NCI-H1436 treated with DMSO at 0.1 percent for 48 hours (cell line): Measurements from ENCODE around the gene TUBB3.

Experiments used
- DNase-seq: peaks from one replicate; lab custom pipeline; 2025; lab: John Stamatoyannopoulos, UW

The TUBB3 gene

DNA sequence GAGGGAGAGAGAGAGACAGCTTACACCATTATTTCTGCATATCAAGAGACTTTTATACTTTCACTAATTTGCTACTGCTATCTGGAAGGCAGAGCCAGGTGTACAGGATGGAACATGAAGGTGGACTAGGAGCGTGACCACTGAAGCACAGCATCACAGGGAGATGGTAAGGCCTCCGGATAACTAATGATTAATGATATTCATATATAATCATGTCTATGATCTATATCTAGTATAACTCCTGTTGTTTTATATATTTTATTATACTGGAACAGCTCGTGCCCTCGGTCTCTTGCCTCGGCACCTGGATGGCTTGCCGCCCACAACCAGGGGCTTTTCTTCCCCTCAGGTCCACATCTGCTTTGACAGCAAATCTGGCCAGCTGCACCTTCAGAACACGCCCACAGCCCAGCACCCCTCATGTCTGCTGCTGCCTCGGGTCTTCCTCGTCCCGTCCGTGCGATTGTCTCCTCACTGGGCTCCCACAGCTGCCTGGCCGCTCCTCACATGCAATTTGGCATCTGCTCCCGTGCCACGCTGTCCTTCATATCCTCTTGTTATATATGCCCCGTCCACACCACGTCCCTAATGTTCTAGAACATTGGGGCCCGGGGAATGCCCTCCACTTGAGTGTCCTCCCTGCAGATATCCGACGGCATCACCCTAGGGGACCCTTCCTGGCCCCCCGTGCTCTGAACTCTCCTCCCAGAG, 15.2 kb downstream of the TUBB3 start:
- DNase-seq: no peak

DNA sequence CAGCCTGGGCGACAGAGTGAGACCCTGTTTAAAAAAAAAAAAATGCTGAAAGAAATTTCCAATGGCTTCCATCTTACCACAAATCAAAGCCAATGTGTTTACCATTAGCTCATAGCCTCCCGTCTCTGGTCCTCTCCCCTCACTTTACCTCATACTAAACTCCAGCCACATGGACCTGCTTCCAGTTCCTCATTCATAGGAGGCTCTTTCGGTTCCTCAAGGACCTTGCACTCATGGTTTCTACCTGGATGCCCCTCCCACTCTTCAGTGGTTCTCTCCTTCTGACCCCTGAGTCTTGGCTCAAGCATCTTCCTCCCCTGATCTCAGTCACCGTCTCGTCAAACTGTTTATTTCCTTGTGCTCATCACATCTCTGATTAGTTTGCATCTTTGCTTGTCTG, 21.6 kb downstream of the TUBB3 start:
- DNase-seq: no peak

- DNase-seq: no peak
These were observed 22.5 kb downstream of the TUBB3 start for GRCh38 chr16:89945654-89946053.

DNA sequence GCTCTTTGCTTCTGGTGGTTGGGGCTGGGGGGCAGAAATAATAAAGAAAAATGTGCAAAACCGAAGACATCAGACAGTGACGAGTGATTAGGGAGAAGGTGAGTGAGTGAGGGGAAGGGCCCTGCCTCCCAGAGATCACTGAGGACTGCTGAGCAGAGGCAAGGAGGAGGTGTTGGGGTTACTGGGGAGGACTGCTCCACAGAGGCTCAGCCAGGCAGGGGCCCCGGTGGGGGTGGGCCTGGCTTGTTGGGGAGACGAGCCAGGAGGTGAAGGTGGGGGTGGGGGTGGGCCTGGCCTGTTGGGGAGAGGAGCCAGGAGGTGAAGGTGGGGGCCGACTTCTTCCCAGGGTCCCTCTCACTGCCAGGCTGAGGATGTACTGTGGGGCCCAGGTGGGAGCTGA, 23.4 kb downstream of the TUBB3 start:
- DNase-seq: no peak

GRCh38 chr16:89949121-89949742, 26.1 kb downstream of the TUBB3 start:
- DNase-seq: no peak

DNA sequence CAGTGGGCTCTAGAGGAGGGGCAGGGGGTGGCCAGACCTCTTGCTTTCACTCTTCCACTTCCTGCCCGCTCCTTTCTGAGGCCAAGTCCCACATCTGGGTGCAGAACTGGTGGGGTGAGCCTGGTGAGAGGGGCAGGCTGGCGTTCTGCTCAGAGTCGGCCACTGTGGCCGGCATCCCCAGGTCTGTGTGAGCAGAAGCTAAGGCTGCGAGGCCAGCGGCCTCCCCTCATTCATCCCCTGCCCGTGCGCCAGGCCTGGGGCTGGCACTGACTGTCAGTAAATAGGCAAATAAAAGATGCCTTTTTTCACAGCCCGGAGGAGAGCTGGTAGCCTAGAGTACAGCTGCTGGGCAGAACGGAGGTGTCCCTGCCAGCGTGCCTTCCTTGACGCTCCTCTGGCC, 26.6 kb downstream of the TUBB3 start:
- DNase-seq: no peak

GRCh38 chr16:89951509-89951908, 28.4 kb downstream of the TUBB3 start:
- no peak for DNase-seq

DNA sequence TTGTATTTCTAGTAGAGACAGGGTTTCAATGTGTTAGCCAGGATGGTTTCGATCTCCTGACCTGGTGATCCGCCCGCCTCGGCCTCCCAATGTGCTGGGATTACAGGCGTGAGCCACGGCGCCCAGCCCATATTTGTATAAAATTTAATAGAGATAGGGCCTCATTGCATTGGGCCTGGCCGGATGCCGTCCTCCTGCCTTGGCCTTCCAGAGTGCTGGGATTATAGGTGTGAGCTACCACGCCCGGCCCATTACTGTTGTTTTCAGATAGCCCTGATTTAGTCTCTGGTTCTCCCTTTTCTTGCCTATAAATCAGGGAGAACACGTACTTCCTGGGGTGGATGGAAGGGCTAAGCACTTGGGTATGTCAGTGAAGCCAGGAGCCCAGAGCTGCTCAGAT, 28.9 kb downstream of the TUBB3 start:
- no peak for DNase-seq

- DNase-seq: no peak
These were observed 29.4 kb downstream of the TUBB3 start for GRCh38 chr16:89952551-89952950.

DNA sequence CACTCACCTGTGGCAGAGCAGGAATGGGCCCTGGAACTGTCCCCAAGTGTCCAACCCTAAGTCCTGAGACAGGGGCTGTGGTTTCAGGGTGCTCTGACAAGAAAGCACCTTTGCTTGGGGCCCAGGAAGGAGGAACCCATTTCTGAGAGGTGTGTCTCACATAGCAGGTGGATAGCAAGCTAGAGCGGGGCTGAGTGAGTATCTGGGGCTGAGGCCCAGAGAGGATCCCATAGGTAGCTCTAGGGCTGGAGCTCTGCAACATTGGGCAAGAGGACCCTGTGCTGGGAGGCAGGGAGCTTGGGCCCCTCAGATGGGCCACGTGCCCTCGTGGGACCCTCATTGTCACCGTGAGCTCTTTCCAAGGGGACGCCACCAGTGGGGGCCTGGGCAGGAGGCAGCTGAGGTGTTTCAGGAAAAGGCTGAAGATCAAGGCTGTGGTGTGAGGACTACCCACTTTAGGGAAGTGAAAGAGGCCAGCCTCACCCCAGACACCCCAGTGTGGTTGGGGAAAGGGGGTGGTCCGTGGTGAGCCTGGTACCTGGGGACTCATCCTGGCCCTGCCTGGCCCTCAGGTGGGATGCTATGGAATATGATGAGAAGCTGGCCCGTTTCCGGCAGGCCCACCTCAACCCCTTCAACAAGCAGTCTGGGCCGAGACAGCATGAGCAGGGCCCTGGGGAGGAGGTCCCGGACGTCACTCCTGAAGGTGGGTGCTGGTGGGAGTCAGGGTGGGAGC, 30.7 kb downstream of the TUBB3 start:
- no peak for DNase-seq

GRCh38 chr16:89954462-89954861, 31.3 kb downstream of the TUBB3 start:
- DNase-seq: no peak

DNA sequence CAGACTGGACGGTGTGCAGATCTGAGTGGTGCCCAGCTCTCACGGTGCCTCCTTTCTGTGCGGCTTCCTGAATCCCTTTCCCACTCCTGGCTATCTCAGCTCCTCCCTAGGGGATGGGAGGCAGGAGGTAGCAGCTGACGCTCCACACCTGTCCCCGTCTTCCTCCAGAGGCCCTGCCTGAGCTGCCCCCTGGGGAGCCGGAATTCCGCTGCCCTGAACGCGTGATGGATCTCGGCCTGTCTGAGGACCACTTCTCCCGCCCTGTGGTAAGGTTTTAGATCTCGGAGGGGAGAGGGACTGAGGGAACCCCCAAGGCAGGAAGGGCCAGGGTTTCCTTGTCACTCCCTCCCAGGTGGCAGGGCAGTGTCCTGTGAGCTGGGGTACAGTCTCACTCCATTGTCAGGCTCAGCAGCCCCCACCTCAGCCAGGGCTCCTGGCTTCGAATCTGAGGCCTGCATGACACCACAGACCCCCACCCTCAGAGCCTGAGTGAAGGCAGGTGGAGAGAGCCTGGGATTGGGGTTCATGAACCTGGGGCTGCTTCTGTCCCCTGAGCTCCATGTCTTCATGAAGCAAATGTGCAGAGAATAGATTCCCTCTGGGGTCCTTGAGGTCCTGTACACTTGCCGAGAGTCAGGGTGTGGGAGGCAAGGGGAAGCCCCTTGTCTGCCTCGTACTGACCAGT, 32.0 kb downstream of the TUBB3 start:
- no peak for DNase-seq

DNA sequence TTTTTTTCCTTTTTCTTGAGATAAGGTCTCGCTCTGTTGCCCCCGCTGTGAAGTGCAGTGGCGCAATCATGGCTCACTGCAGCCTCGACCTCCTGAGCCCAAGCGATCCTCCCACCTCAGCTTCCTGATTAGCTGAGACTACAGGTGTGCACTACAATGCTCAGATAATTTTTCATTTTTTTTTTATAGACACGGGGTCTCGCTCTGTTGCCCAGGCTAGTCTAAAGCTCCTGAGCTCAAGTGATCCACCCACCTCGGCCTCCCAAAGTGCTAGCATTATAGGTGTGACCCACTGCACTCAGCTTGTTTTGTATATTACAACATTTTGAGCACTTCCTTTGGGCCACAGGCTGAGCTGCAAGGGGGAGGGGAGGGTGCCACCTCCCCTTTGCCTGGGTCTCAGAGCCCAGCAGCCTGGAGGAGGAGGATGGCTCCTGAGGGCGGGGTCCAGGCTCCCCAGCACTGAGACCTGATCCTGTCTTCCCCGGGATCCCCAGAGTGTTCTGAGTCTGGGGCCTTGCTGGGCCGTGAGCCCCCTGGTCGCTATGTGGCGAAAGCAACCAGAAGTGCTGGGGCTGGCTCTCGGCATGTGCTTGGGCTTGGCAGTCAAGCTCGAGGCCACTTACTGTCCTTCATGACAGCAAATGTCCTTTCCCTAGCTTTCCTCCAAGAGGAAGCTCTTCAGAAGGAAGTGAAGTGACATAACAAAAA, 33.5 kb downstream of the TUBB3 start:
- no peak for DNase-seq

- no peak for DNase-seq
These were observed 34.2 kb downstream of the TUBB3 start for GRCh38 chr16:89957216-89957785.

GRCh38 chr16:89958068-89958467, 34.9 kb downstream of the TUBB3 start:
- DNase-seq: no peak

GRCh38 chr16:89958596-89958995, 35.5 kb downstream of the TUBB3 start:
- DNase-seq: no peak

GRCh38 chr16:89960966-89961365, 37.8 kb downstream of the TUBB3 start:
- DNase-seq: no peak

- DNase-seq: no peak
These were observed 38.8 kb downstream of the TUBB3 start for GRCh38 chr16:89961920-89962319.

DNA sequence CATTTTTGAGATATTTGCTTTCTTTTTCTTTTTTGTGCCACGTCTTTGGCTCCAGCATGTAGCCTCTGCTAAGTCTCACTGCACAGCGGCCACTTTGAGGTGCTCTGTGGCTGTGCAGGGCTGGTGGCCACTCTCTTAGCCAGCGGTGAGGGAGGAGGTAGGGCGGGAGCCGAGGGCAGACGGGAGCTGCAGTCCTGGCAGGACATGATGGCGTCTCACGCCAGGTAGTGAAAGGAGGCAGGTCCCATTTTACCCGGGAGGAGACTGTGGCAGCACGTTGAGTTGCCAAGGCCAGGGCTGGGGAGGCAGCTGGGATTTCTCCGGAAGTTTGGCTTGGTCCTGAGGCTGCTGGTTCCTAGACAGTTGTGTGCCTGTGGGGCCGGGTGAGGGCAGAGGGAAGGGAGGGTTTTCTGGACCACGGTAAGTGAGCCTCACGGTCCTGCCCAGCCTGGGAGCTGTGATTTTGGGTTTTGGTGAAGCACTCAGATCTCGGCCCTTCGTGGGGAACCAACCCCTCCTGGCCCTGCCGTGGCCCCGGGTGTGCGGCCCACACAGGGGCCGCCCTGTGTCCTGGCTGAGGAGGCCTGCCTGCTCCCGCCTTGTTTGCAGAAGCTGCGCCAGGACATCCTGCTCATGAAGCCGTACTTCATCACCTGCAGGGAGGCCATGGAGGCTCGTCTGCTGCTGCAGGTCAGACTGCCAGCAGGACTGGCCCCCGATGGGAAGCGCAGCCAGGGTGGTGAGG, 39.8 kb downstream of the TUBB3 start:
- no peak for DNase-seq

GRCh38 chr16:89964201-89964600, 41.1 kb downstream of the TUBB3 start:
- DNase-seq: no peak
